GM21723 (cell line): Measurements from ENCODE around the gene MFN2.
A peak's percentile ranks its signal among the peaks of the same experiment; 100 is the strongest.
"Not testable (repeated sequence)": the region's sequence is repeated elsewhere in the genome, so short reads cannot be mapped to it uniquely, and the experiment has no call there.

Experiments used
- ATAC-seq: cut with Tn5 transposase; IDR thresholded peaks from one replicate; pipeline ENCODE4 v1.9.1; 2021; ENCODE audit warnings: mild to moderate bottlenecking, moderate library complexity; ENCODE audit not compliant: unreplicated experiment

Gene MFN2

DNA sequence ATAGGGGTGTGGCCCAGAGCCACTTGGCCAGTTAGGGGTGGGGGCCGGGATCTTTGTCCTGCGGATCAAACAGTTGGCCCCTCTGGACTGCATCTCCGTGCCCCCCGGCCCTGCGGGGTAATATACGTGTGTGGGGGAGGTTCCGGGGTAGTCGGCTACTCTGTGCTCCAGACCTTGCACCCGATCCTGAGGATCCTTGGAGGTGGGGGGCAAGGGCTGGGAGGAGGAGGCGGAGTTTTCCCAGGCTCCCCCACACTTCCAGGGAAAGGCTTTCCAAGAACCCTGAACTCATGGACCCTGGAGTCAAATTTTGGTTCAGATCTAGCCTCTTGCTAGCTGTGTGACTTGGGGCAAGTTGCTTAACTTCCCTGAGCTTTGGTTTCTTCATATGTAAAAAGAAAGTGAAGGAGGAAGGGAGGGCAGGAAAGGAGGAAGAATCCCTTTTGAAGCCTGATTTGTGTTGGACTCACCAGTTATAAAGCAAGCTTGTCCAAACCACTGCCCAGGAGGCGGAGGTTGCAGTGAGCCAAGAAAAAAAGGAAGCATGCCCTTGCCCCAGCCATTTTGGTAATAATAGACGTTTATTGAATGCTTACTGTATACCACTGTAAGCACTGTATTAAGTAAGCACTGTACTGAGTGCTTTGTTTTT is 39.7 kb downstream of the MFN2 start:
- no peak for ATAC-seq

DNA sequence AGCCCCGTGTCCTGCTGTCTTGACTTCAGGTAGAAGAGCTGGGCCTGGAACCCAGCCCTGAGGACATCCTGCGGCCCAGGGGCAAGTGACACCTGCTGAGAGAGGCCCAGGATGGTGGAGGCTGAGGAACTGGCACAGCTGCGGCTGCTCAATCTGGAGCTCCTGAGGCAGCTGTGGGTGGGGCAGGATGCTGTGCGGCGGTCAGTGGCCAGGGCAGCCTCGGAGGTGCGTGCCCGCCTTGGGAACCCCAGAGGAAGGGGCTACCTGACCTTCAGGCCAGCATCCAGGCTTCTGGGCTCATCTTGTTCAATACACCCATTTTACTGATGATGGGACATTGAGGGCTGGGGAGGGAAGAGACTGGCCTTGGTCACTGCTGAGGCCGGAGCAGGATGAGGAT is 41.4 kb downstream of the MFN2 start:
- no peak for ATAC-seq

DNA sequence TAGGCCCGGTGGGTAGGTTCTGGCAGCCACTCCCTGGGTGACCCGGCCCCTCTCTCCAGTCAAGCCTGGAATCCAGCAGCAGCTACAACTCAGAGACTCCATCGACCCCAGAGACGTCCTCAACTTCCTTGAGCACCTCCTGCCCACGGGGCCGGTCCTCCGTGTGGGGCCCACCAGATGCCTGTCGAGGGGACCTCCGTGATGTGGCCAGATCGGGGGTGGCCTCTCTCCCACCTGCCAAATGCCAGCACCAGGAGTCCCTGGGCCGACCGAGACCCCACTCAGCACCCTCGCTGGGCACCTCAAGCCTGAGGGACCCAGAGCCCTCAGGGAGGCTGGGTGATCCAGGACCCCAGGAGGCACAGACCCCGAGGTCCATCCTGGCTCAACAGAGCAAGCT is 41.8 kb downstream of the MFN2 start:
- no peak for ATAC-seq

- no peak for ATAC-seq
These were observed 46.3 kb downstream of the MFN2 start for GRCh38 chr1:12026586-12026985.

GRCh38 chr1:12028248-12028647 is 48.0 kb downstream of the MFN2 start:
- no peak for ATAC-seq

- no peak for ATAC-seq
These were observed 48.8 kb downstream of the MFN2 start for GRCh38 chr1:12028957-12029511.

DNA sequence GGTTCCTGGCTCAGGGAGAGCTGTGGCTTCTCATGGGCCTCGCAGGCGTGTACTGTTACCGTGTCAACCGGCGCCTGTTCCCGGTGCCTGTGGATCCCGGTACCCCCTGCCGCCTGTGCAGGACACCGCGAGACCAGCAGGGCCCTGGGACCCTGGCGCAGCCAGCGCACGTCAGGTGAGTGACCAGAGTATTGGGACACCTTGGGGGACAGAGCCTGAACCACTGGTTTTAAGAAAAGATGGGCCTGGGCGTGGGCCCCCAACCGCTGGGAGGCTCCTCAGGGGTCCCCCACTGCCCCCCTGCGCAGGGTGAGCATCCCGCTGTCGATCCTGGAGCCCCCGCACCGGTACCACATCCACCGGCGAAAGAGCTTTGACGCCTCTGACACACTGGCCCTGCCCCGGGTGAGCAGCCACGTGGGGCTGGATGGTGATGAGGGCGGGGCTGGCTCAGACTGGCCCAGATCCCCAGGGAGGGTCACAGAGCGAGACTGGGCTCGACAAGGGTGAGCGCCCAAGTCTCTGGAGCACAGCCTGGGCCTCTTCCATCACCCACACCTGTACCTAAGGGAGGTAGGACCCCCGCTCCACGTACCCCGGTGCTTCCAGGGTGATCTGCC is 49.6 kb downstream of the MFN2 start:
- no peak for ATAC-seq

GRCh38 chr1:12031039-12031980 is 51.1 kb downstream of the MFN2 start:
- ATAC-seq, result no peak

GRCh38 chr1:12032161-12032621 is 51.9 kb downstream of the MFN2 start:
- no peak for ATAC-seq

DNA sequence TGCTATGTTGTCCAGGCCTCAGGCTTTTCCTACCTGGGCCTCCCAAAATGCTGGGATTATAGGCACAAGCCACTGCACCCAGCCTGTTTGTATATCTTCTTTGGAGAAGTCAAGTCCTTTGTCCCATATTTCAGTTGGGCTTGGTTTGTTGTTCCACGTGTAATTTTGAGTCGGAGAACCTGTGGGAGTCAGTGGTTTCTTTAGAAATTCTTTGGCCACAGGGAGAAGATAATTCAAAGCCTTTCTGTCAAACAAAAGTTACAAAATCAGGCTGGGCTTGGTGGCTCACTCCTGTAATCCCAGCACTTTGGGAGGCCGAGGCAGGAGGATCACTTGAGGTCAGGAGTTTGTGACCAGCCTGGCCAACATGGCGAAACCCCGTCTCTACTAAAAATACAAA is 53.2 kb downstream of the MFN2 start:
- ATAC-seq, result not testable (repeated sequence)

- no peak for ATAC-seq
These were observed 54.1 kb downstream of the MFN2 start for GRCh38 chr1:12034381-12034801.

DNA sequence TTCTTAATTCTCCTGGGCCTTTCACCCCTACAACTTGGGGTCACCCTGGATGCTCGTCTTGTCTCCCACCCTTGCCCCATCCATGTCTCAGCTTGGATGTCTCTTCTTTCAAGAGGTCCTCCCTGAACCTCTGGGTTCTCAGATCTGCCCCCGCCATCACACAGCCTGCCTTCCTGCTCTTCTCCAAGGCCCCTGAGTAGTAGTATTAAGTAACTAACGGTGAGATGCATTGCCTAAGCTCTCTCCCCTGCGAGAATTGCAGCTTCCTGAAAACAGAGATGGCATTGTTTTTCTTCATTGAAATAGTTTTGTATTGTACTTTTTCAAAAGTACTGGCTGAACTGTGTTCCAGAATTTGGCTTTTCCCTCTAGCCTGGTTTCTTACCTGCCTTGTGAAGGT is 55.1 kb downstream of the MFN2 start:
- no peak for ATAC-seq

DNA sequence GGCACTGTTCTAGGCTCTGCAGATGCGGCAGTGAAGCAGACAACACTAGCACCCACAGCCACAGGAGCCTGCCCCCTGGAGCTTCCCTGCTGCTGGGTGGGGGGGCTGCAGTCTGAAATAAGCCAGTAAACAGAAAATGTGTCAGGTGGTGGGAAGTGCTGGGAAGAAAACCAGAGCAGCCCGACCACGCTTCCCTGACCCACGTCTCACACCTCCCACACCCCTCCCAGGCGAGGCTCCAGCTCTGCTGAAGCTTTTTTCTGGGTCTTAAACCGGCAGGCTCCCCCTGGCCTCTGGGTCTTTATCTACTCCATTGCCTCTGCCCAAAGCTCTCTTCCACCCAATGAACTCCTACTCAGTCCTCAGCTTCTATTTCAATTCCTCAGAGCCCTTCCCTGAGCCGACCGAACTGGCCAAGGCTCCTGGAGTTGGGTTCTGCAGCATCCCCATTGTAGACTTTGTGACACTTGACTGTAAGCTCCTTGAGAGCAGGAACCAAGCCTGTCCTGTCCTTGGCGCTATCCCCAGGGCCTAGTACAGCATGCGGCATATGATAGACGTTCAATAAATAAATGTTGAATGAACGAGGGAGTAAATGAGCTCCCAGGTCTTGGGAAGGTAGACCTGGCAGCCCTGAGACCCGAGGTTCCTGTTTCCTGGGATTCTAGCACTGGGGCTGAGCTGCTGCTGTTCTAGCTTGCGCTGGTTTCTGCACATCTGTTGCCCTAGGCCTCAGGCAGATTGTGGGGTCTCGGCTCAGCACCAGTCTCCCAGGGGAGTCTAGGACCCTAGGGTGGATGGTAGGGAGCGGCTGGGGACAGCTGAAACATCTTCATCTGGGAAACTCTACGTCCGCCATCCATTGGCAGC is 57.5 kb downstream of the MFN2 start:
- no peak for ATAC-seq

- ATAC-seq, result no peak
These were observed 58.3 kb downstream of the MFN2 start for GRCh38 chr1:12038356-12039163.

GRCh38 chr1:12039164-12039525 is 58.9 kb downstream of the MFN2 start:
- no peak for ATAC-seq

GRCh38 chr1:12039824-12040456 is 59.7 kb downstream of the MFN2 start:
- ATAC-seq, result peak; percentile 53

DNA sequence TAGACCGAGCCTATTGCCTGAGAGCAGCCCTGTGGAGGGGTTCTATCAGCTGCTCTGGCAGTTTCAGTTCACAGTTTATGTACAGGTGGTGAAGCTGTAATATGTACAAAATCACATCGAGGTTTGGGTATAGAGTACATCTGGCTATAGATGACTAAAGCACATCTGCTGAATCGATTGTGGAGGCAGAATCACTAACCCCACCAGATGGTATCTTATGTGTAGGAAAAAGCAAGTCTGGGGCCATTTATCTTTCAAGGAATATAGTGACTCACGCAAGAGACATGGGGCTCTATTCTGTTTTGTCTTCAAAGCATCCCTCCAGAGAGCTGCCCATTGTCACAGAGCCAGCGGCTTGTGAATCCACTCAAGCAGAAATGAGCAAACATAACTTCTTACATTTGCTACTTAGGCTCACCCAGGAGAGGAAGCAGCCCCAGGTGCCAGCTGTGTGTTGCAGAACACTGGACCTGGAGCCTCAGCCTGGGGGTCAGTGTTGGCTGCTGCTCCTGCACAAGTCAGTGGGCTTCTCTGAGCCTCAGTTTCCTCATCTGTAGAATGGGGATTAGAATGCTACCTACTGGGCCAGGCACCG is 60.3 kb downstream of the MFN2 start:
- peak; percentile 70 for ATAC-seq

DNA sequence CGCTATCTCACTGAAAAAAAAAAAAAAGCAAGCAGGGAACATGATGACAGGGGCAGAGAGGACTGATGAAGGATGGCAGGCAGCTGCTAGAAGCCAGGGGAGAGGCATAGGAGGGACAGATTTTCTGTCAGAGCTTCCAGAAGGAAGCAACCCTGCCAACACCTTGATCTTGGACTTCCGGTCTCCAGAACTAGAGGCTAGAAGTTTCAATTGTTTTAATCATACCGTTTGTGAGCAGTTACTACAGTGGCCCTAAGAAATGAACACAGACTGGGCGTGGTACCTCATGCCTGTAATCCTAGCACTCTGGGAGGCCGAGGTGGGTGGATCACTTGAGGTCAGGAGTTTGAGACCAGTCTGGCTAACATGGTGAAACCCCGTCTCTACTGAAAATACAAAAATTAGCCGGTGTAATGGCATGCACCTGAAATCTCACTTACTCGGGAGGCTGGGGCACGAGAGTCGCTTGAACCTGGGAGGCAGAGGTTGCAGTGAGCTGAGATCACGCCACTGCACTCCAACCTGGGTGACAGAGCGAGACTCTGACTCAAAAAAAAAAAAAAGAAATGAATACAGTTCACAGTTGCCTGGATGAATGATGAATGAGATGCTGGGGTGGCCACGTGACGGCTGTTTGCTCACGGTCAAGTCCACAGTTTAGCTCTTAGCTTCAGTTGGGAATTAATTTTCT is 64.1 kb downstream of the MFN2 start:
- not testable (repeated sequence) for ATAC-seq
